ENCODE measurements around the gene MCM9.

MCM9 gene

GRCh38 chr6:118825661-118826060 lies 109.3 kb downstream of the MCM9 start:
- no peaks in the 10 kb centered on the region for H3K9me3 ChIP-seq (ENCODE audit: insufficient read depth, low read length)
- H3K27me3 ChIP-seq (ENCODE audit: insufficient read depth, insufficient read length) = no peaks in the 10 kb centered on the region

GRCh38 chr6:118815495-118815894 lies 119.5 kb downstream of the MCM9 start:
- H3K4me3 ChIP-seq (ENCODE audit: insufficient read length, low read depth) = no peak overlapping the region
- peaks cover 7% of the 10 kb centered on the region for H3K9me3 ChIP-seq (ENCODE audit: insufficient read depth, low read length)
- no peaks in the 10 kb centered on the region for H3K27me3 ChIP-seq (ENCODE audit: insufficient read depth, insufficient read length)

More at GRCh38 chr6:118825661-118826060, 109.3 kb downstream of the MCM9 start:
- H3K4me3 ChIP-seq (ENCODE audit: insufficient read length, low read depth) = no peak overlapping the region
- H3K36me3 ChIP-seq (ENCODE audit: insufficient read depth, insufficient read length, low read length) = peaks cover 19% of the 10 kb centered on the region
- no peaks in the 10 kb centered on the region for H3K4me1 ChIP-seq (ENCODE audit: insufficient read depth, insufficient read length)
- TF ChIP-seq ZNF274 (IDR thresholded peaks at IDR 0.05; ENCODE audit: low read depth, low read length) (no peak), YY1 (IDR thresholded peaks at IDR 0.05; ENCODE audit: insufficient read depth, insufficient read length) (no peak), SUZ12 (IDR thresholded peaks at IDR 0.05; ENCODE audit: extremely low read depth, insufficient read depth, insufficient read length) (no peak)
- H3K9ac ChIP-seq (ENCODE audit: insufficient read length, low read depth) = no peak overlapping the region
- no peak for DNase-seq (ENCODE audit: low read depth, low spot score)

GRCh38 chr6:118813775-118814174 lies 121.2 kb downstream of the MCM9 start:
- TF ChIP-seq YY1 (IDR thresholded peaks at IDR 0.05; ENCODE audit: insufficient read depth, insufficient read length) (no peak), ZNF274 (IDR thresholded peaks at IDR 0.05; ENCODE audit: low read depth, low read length) (no peak), SUZ12 (IDR thresholded peaks at IDR 0.05; ENCODE audit: extremely low read depth, insufficient read depth, insufficient read length) (no peak)
- no peaks in the 10 kb centered on the region for H3K4me1 ChIP-seq (ENCODE audit: insufficient read depth, insufficient read length)
- H3K4me3 ChIP-seq (ENCODE audit: insufficient read length, low read depth) = no peak overlapping the region
- DNase-seq (ENCODE audit: low read depth, low spot score) = no peak
- H3K9me3 ChIP-seq (ENCODE audit: insufficient read depth, low read length) = peaks cover 11% of the 10 kb centered on the region
- no peak overlapping the region for H3K9ac ChIP-seq (ENCODE audit: insufficient read length, low read depth)
- peaks cover 11% of the 10 kb centered on the region for H3K36me3 ChIP-seq (ENCODE audit: insufficient read depth, insufficient read length, low read length)
- no peaks in the 10 kb centered on the region for H3K27me3 ChIP-seq (ENCODE audit: insufficient read depth, insufficient read length)

More at GRCh38 chr6:118815495-118815894, 119.5 kb downstream of the MCM9 start:
- TF ChIP-seq YY1 (IDR thresholded peaks at IDR 0.05; ENCODE audit: insufficient read depth, insufficient read length) = no peak
- no peak for TF ChIP-seq SUZ12 (IDR thresholded peaks at IDR 0.05; ENCODE audit: extremely low read depth, insufficient read depth, insufficient read length)
- no peak for TF ChIP-seq ZNF274 (IDR thresholded peaks at IDR 0.05; ENCODE audit: low read depth, low read length)
- no peak for DNase-seq (ENCODE audit: low read depth, low spot score)
- Histone ChIP-seq H3K36me3 (ENCODE audit: insufficient read depth, insufficient read length, low read length) (peaks cover 11% of the 10 kb centered on the region), H3K9ac (ENCODE audit: insufficient read length, low read depth) (no peak overlapping the region), H3K4me1 (ENCODE audit: insufficient read depth, insufficient read length) (no peaks in the 10 kb centered on the region)

- no peaks in the 10 kb centered on the region for H3K4me1 ChIP-seq (ENCODE audit: insufficient read depth, insufficient read length)
- no peaks in the 10 kb centered on the region for H3K27me3 ChIP-seq (ENCODE audit: insufficient read depth, insufficient read length)
- H3K36me3 ChIP-seq (ENCODE audit: insufficient read depth, insufficient read length, low read length) = peaks cover 11% of the 10 kb centered on the region
- no peak for DNase-seq (ENCODE audit: low read depth, low spot score)
- H3K4me3 ChIP-seq (ENCODE audit: insufficient read length, low read depth) = no peak overlapping the region
- no peak overlapping the region for H3K9ac ChIP-seq (ENCODE audit: insufficient read length, low read depth)
- TF ChIP-seq YY1 (IDR thresholded peaks at IDR 0.05; ENCODE audit: insufficient read depth, insufficient read length) (no peak), SUZ12 (IDR thresholded peaks at IDR 0.05; ENCODE audit: extremely low read depth, insufficient read depth, insufficient read length) (no peak), ZNF274 (IDR thresholded peaks at IDR 0.05; ENCODE audit: low read depth, low read length) (no peak)
- H3K9me3 ChIP-seq (ENCODE audit: insufficient read depth, low read length) = peaks cover 11% of the 10 kb centered on the region
Observed at GRCh38 chr6:118812970-118813369, 122.0 kb downstream of the MCM9 start.

GRCh38 chr6:118810420-118811027 lies 124.4 kb downstream of the MCM9 start:
- peak; percentile 8 for DNase-seq (ENCODE audit: low read depth, low spot score)
- Histone ChIP-seq H3K4me1 (ENCODE audit: insufficient read depth, insufficient read length) (no peaks in the 10 kb centered on the region), H3K9me3 (ENCODE audit: insufficient read depth, low read length) (peaks cover 11% of the 10 kb centered on the region), H3K27me3 (ENCODE audit: insufficient read depth, insufficient read length) (no peaks in the 10 kb centered on the region), H3K36me3 (ENCODE audit: insufficient read depth, insufficient read length, low read length) (peaks cover 5% of the 10 kb centered on the region), H3K9ac (ENCODE audit: insufficient read length, low read depth) (no peak overlapping the region), H3K4me3 (ENCODE audit: insufficient read length, low read depth) (no peak overlapping the region)
- no peak for TF ChIP-seq SUZ12 (IDR thresholded peaks at IDR 0.05; ENCODE audit: extremely low read depth, insufficient read depth, insufficient read length)
- TF ChIP-seq ZNF274 (IDR thresholded peaks at IDR 0.05; ENCODE audit: low read depth, low read length) = no peak
- TF ChIP-seq YY1 (IDR thresholded peaks at IDR 0.05; ENCODE audit: insufficient read depth, insufficient read length) = no peak

- no peak for DNase-seq (ENCODE audit: low read depth, low spot score)
- Histone ChIP-seq H3K9me3 (ENCODE audit: insufficient read depth, low read length) (peaks cover 11% of the 10 kb centered on the region), H3K9ac (ENCODE audit: insufficient read length, low read depth) (no peak overlapping the region), H3K4me1 (ENCODE audit: insufficient read depth, insufficient read length) (no peaks in the 10 kb centered on the region), H3K4me3 (ENCODE audit: insufficient read length, low read depth) (no peak overlapping the region), H3K27me3 (ENCODE audit: insufficient read depth, insufficient read length) (no peaks in the 10 kb centered on the region), H3K36me3 (ENCODE audit: insufficient read depth, insufficient read length, low read length) (no peaks in the 10 kb centered on the region)
- no peak for TF ChIP-seq ZNF274 (IDR thresholded peaks at IDR 0.05; ENCODE audit: low read depth, low read length)
- TF ChIP-seq SUZ12 (IDR thresholded peaks at IDR 0.05; ENCODE audit: extremely low read depth, insufficient read depth, insufficient read length) = no peak
- no peak for TF ChIP-seq YY1 (IDR thresholded peaks at IDR 0.05; ENCODE audit: insufficient read depth, insufficient read length)
Observed at GRCh38 chr6:118808793-118809638, 125.9 kb downstream of the MCM9 start.

- TF ChIP-seq YY1 (IDR thresholded peaks at IDR 0.05; ENCODE audit: insufficient read depth, insufficient read length) (no peak), ZNF274 (IDR thresholded peaks at IDR 0.05; ENCODE audit: low read depth, low read length) (no peak), SUZ12 (IDR thresholded peaks at IDR 0.05; ENCODE audit: extremely low read depth, insufficient read depth, insufficient read length) (no peak)
- no peaks in the 10 kb centered on the region for H3K36me3 ChIP-seq (ENCODE audit: insufficient read depth, insufficient read length, low read length)
- no peak overlapping the region for H3K4me3 ChIP-seq (ENCODE audit: insufficient read length, low read depth)
- H3K4me1 ChIP-seq (ENCODE audit: insufficient read depth, insufficient read length) = peaks cover 2% of the 10 kb centered on the region
- H3K9ac ChIP-seq (ENCODE audit: insufficient read length, low read depth) = no peak overlapping the region
- DNase-seq (ENCODE audit: low read depth, low spot score) = no peak
- no peaks in the 10 kb centered on the region for H3K27me3 ChIP-seq (ENCODE audit: insufficient read depth, insufficient read length)
- H3K9me3 ChIP-seq (ENCODE audit: insufficient read depth, low read length) = no peaks in the 10 kb centered on the region
Observed at GRCh38 chr6:118804091-118804490, 130.9 kb downstream of the MCM9 start.
